Activated T-cell treated with anti-CD3 and anti-CD28 coated beads for 48 hours (primary cell): Measurements from ENCODE around the gene KRTAP9-7.

ENCODE experiments used
- DNase-seq: peaks from one replicate; pipeline ENCODE4 v3.0.0-alpha.2; 2020; ENCODE audit warnings: low read depth

Gene KRTAP9-7

GRCh38 chr17:41271858-41272257, 3.6 kb upstream of the KRTAP9-7 start:
- DNase-seq, result no peak

GRCh38 chr17:41278176-41278955, 2.9 kb downstream of the KRTAP9-7 start:
- DNase-seq, result no peak

GRCh38 chr17:41284043-41284442, 8.5 kb downstream of the KRTAP9-7 start:
- no peak for DNase-seq

GRCh38 chr17:41284546-41284945, 9.0 kb downstream of the KRTAP9-7 start:
- DNase-seq, result no peak

- DNase-seq, result no peak
Observed at GRCh38 chr17:41287050-41287449, 11.6 kb downstream of the KRTAP9-7 start.

- no peak for DNase-seq
Observed at GRCh38 chr17:41294016-41294415, 18.5 kb downstream of the KRTAP9-7 start.

- DNase-seq, result no peak
Observed at GRCh38 chr17:41296846-41297245, 21.3 kb downstream of the KRTAP9-7 start.

- DNase-seq, result no peak
Observed at GRCh38 chr17:41298458-41299135, 23.1 kb downstream of the KRTAP9-7 start.

GRCh38 chr17:41301204-41301790, 25.8 kb downstream of the KRTAP9-7 start:
- no peak for DNase-seq

GRCh38 chr17:41301916-41302901, 26.7 kb downstream of the KRTAP9-7 start, which contains the start of gene KRTAP29-1:
Gene KRTAP29-1, minus strand, starts transcription at chr17:41302851. Its CDS starts 0 bp downstream, at chr17:41302851.
- no peak for DNase-seq

- DNase-seq, result no peak
Observed at GRCh38 chr17:41302981-41303380, 27.5 kb downstream of the KRTAP9-7 start.

GRCh38 chr17:41304091-41304490, 28.6 kb downstream of the KRTAP9-7 start:
- no peak for DNase-seq

GRCh38 chr17:41307647-41308046, 32.1 kb downstream of the KRTAP9-7 start:
- no peak for DNase-seq

- DNase-seq, result peak; percentile 35
Observed at GRCh38 chr17:41308251-41308917, 32.9 kb downstream of the KRTAP9-7 start.

GRCh38 chr17:41308918-41309359, 33.4 kb downstream of the KRTAP9-7 start, which contains the start of gene KRTAP16-1:
Gene KRTAP16-1, minus strand, starts transcription at chr17:41309309. Its CDS starts 56 bp downstream, at chr17:41309253.
- DNase-seq, result no peak

- DNase-seq, result no peak
Observed at GRCh38 chr17:41311111-41311510, 35.6 kb downstream of the KRTAP9-7 start.

- DNase-seq, result no peak
Observed at GRCh38 chr17:41315204-41315794, 39.8 kb downstream of the KRTAP9-7 start, which contains the start of gene KRTAP17-1. Gene KRTAP17-1, minus strand, starts transcription at chr17:41315710. Its CDS starts 60 bp downstream, at chr17:41315650.

GRCh38 chr17:41315814-41316445, 40.4 kb downstream of the KRTAP9-7 start:
- DNase-seq, result no peak

GRCh38 chr17:41318231-41318630, 42.7 kb downstream of the KRTAP9-7 start:
- DNase-seq, result no peak
